Vagina (tissue), 2 donors: ENCODE data around the gene EP400. TPM values are rescaled to one million over a fixed set of nuclear protein-coding genes. Genes with fewer than 3 reads are reported as not detected.

Source experiments
- DNase-seq, 2 donors: peaks; one replicate each; pipeline ENCODE4 v3.0.0-alpha.2; 2017; ENCODE audit errors: extremely low spot score in 2 of 2
- H3K27ac ChIP-seq: fragments of 200-600 bp; sonication (generic); one replicate; pipeline ENCODE4 v1.5.1; 2019
- H3K27me3 ChIP-seq: fragments of 200-600 bp; sonication (generic); one replicate; pipeline ENCODE4 v1.5.1; 2019
- H3K36me3 ChIP-seq, 2 donors: fragments of 200-600 bp; sonication (generic); one replicate each; pipeline ENCODE4 v1.5.1; 2017 to 2019
- H3K4me1 ChIP-seq: fragments of 200-600 bp; sonication (generic); one replicate; pipeline ENCODE4 v1.5.1; 2019
- H3K4me3 ChIP-seq, 2 donors: fragments of 200-600 bp; sonication (generic); 1 replicate in 1 of 2; 2 replicates in 1 of 2; pipeline ENCODE4 v1.5.1; 2016 to 2019
- H3K9me3 ChIP-seq: fragments of 200-600 bp; sonication (generic); one replicate; pipeline ENCODE4 v1.5.1; 2019
- POLR2A ChIP-seq, 2 donors: fragments of 450-650 bp; IDR thresholded peaks; one replicate each; pipeline ENCODE4 v1.6.1; 2017; ENCODE audit warnings: antibody characterized with exemption in 2 of 2, mild to moderate bottlenecking in 2 of 2, moderate library complexity in 2 of 2
- POLR2AphosphoS5 ChIP-seq, 2 donors: sonication (generic); formaldehyde crosslinking; IDR thresholded peaks; one replicate each; pipeline ENCODE4 v1.9.0; 2017; ENCODE audit warnings: antibody characterized with exemption in 2 of 2, mild to moderate bottlenecking in 2 of 2, low read depth in 1 of 2; ENCODE audit not compliant: insufficient read depth in 1 of 2
- intact Hi-C: fragments of 100-400 bp; cut with DNase I; formaldehyde crosslinking; loops from one replicate; pipeline ENCODE4 v1.15.1; 2023
- total RNA-seq: library from RNA; depleted of rRNA; stranded (reverse); fragments of >200 nt; gene quantifications from one replicate; pipeline ENCODE4 v1.2.3, GENCODE V29; 2016
- TF ChIP-seq, protein P1 (sequence below), 3 experiments: fragments of 450-650 bp in 2 of 3; fragments of 200-600 bp in 1 of 3; sonication (generic) in 1 of 3; IDR thresholded peaks; one replicate each; pipeline ENCODE4 v1.5.1; 2017 to 2019; ENCODE audit warnings: antibody characterized with exemption in 3 of 3, mild to moderate bottlenecking in 2 of 3, moderate library complexity in 2 of 3

Gene EP400
- total RNA-seq, 1 donor from 2014 or later = 35.6 TPM

DNA sequence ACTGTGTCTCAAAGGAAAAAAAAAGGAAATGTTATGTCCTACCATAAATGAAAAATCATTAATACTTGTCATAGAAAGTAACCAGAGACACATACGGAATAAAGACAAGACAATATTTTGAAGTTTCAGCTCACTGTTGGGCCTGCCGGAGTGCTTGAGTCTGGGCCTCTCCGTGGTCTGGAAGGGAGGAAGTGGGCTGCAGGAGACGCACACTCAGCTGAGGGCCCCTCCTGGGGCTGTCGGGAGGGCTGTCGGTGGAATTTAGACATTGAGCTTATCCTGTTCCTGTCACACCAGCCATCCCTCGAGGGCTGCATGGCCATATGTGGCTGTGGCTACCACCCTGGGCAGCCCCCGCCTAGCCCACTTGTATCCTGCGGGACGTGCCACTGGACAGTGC, 113.7 kb downstream of the EP400 start:
- TF ChIP-seq POLR2AphosphoS5 (IDR thresholded peaks at IDR 0.05; ENCODE audit: insufficient read depth in 1 of 2, low read depth in 1 of 2) (no peak), POLR2A (IDR thresholded peaks at IDR 0.05) (no peak)
- TF ChIP-seq, protein P1, sequence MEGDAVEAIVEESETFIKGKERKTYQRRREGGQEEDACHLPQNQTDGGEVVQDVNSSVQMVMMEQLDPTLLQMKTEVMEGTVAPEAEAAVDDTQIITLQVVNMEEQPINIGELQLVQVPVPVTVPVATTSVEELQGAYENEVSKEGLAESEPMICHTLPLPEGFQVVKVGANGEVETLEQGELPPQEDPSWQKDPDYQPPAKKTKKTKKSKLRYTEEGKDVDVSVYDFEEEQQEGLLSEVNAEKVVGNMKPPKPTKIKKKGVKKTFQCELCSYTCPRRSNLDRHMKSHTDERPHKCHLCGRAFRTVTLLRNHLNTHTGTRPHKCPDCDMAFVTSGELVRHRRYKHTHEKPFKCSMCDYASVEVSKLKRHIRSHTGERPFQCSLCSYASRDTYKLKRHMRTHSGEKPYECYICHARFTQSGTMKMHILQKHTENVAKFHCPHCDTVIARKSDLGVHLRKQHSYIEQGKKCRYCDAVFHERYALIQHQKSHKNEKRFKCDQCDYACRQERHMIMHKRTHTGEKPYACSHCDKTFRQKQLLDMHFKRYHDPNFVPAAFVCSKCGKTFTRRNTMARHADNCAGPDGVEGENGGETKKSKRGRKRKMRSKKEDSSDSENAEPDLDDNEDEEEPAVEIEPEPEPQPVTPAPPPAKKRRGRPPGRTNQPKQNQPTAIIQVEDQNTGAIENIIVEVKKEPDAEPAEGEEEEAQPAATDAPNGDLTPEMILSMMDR (IDR thresholded peaks at IDR 0.05) = no peak
- H3K27ac ChIP-seq = no peak overlapping the region
- H3K4me3 ChIP-seq = no peak overlapping the region
- intact Hi-C loops = no loop called here
- H3K27me3 ChIP-seq = no peaks in the 10 kb centered on the region
- peaks cover 0 to 63% of the 10 kb centered on the region in 2 donors for H3K36me3 ChIP-seq
- H3K4me1 ChIP-seq = no peaks in the 10 kb centered on the region
- no peak for DNase-seq
- H3K9me3 ChIP-seq = no peaks in the 10 kb centered on the region

DNA sequence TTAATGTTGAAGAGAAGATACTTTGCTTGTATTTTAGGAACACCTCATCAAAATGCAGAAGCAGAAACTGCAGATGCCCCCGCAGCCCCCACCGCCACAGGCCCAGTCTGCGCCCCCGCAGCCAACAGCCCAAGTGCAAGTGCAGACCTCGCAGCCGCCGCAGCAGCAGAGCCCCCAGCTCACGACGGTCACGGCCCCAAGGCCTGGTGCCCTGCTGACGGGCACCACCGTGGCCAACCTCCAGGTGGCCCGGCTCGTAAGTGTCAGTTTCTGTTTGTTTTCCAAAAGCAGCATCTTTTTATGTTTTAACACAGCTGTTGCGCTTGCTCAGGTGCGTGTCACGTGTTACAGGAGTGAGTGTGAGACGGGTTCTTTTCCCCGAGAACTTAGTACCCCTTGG, 114.9 kb downstream of the EP400 start:
- no peak for DNase-seq
- Histone ChIP-seq H3K27ac (no peak overlapping the region), H3K4me3 (no peak overlapping the region), H3K9me3 (no peaks in the 10 kb centered on the region), H3K4me1 (no peaks in the 10 kb centered on the region), H3K36me3 (peaks cover 0 to 74% of the 10 kb centered on the region in 2 donors), H3K27me3 (no peaks in the 10 kb centered on the region)
- TF ChIP-seq, protein P1 (IDR thresholded peaks at IDR 0.05) = no peak
- no peak for TF ChIP-seq POLR2A (IDR thresholded peaks at IDR 0.05)
- intact Hi-C loops = no loop called here

DNA sequence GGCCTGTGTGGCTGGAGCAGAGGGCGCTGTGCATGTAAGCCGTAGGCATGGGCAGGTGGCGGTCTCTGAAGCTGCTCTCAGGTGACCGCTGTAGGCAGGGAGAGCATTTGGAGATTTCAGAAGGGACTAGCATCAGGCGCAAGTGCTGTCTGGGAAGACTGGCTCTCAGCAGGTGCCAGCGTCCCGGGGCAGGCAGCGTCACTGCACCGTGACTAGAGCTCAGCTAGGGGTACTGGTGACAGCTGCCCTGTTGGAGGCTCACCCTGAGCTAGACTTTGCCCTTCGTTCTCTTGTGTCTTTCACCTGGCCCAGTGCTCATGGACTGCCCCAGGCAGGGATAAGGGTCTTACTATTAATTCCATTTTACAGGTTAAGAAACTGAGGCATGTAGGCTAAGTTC, 115.5 kb downstream of the EP400 start:
- no peak for TF ChIP-seq POLR2AphosphoS5 (IDR thresholded peaks at IDR 0.05; ENCODE audit: insufficient read depth in 1 of 2, low read depth in 1 of 2)
- peaks cover 0 to 77% of the 10 kb centered on the region in 2 donors for H3K36me3 ChIP-seq
- no peaks in the 10 kb centered on the region for H3K9me3 ChIP-seq
- no peaks in the 10 kb centered on the region for H3K27me3 ChIP-seq
- H3K4me3 ChIP-seq = no peak overlapping the region
- no peak for DNase-seq
- intact Hi-C loops = no loop called here
- no peaks in the 10 kb centered on the region for H3K4me1 ChIP-seq
- no peak overlapping the region for H3K27ac ChIP-seq

DNA sequence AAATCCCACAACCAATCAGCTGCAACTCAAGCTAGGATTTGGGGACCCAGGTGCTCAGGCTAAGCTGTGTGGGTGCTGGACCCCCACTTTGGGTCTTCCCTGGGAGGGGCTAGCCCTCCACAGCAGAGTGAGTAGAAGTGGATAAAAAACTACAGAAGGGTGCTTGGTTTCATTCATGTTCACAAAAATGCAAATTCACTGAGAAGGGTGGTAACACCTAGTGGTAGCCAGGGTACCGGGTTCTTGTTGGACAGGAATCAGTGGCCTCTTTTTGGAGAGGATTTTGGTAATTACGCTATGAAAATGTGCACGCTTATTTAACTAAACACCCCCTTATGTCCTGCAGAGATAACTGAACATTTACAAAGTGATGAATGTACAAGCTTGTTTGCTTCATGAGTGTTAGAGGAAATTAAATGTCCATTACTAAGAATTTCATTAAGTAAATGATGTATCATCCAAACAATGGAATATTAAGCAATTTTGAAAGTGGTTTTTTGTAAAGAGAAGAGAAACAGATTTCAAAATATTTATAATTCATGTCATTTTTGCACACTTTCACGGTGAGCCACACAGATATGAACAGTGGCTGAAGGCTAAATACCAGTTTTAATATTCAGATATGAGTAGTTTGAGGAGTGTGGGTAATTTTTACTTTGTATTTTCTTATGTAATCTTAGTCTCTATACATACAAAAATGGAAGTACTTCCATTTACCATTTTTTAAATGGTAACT, 116.0 kb downstream of the EP400 start:
- TF ChIP-seq, protein P1 (IDR thresholded peaks at IDR 0.05) = no peak
- TF ChIP-seq POLR2AphosphoS5 (IDR thresholded peaks at IDR 0.05; ENCODE audit: insufficient read depth in 1 of 2, low read depth in 1 of 2) = no peak
- TF ChIP-seq POLR2A (IDR thresholded peaks at IDR 0.05) = no peak
- intact Hi-C loops = no loop called here
- no peaks in the 10 kb centered on the region for H3K27me3 ChIP-seq
- H3K4me1 ChIP-seq = no peaks in the 10 kb centered on the region
- peaks cover 0 to 77% of the 10 kb centered on the region in 2 donors for H3K36me3 ChIP-seq
- no peak overlapping the region for H3K27ac ChIP-seq
- H3K4me3 ChIP-seq = no peak overlapping the region
- DNase-seq = no peak
- no peaks in the 10 kb centered on the region for H3K9me3 ChIP-seq

DNA sequence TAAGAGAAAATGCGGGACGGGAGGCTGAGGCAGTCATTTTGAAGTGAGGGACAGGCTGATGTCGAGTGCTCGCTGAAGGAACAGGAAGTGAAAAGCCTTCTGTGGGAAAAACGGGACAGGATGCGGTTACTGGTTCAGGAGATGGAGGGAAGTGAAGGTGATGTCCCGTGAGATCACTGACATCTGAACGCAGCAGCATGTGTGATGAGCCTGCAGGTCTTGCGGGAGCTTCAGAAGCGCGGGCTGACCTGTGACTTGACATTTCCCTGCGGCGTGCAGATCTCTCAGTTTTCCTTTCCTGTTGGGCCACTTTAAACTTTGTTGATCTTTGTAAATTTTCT, 116.6 kb downstream of the EP400 start:
- intact Hi-C loops = no loop called here
- DNase-seq = no peak
- Histone ChIP-seq H3K4me1 (no peaks in the 10 kb centered on the region), H3K9me3 (no peaks in the 10 kb centered on the region), H3K4me3 (no peak overlapping the region), H3K36me3 (peaks cover 0 to 81% of the 10 kb centered on the region in 2 donors), H3K27ac (no peak overlapping the region), H3K27me3 (no peaks in the 10 kb centered on the region)
- TF ChIP-seq POLR2A (IDR thresholded peaks at IDR 0.05) (no peak), POLR2AphosphoS5 (IDR thresholded peaks at IDR 0.05; ENCODE audit: insufficient read depth in 1 of 2, low read depth in 1 of 2) (no peak)
- TF ChIP-seq, protein P1 (IDR thresholded peaks at IDR 0.05) = no peak
